Activated naive CD4-positive, alpha-beta T cell treated with anti-CD3 and anti-CD28 coated beads for 36 hours (primary cell): ENCODE results near the gene TBC1D1. TPM values are rescaled to one million over a fixed set of nuclear protein-coding genes. Genes with fewer than 3 reads are reported as not detected.
A peak's percentile ranks its signal among the peaks of the same experiment; 100 is the strongest.

ENCODE experiments used
- CTCF ChIA-PET: fragments of 350-600 bp; sonication (Branson Sonifier 250); formaldehyde crosslinking; loops from one replicate; lab custom pipeline; 2021; ENCODE audit warnings: antibody characterized with exemption; lab: Charles Lee
- DNase-seq: peaks from one replicate; pipeline ENCODE4 v3.0.0-alpha.2; 2020
- H3K27ac Mint-ChIP-seq: one replicate; pipeline ENCODE4 v1.8.0; 2021; ENCODE audit warnings: mild to moderate bottlenecking, mixed read lengths
- H3K27me3 Mint-ChIP-seq: one replicate; pipeline ENCODE4 v1.8.0; 2021; ENCODE audit warnings: low read depth, mixed read lengths
- H3K36me3 Mint-ChIP-seq: one replicate; pipeline ENCODE4 v1.8.0; 2021; ENCODE audit warnings: low read depth, mixed read lengths
- H3K4me1 Mint-ChIP-seq: one replicate; pipeline ENCODE4 v1.8.0; 2021; ENCODE audit warnings: low read depth, mixed read lengths
- H3K4me3 Mint-ChIP-seq: one replicate; pipeline ENCODE4 v1.8.0; 2021; ENCODE audit warnings: mild to moderate bottlenecking, moderate library complexity, mixed read lengths
- H3K9me3 Mint-ChIP-seq: one replicate; pipeline ENCODE4 v1.8.0; 2021; ENCODE audit warnings: mixed read lengths
- intact Hi-C: fragments of 100-400 bp; cut with micrococcal nuclease; formaldehyde crosslinking; loops from one replicate; pipeline ENCODE4 v1.15.1; 2023
- total RNA-seq, 2 experiments: library from RNA; stranded (reverse); gene quantifications; one replicate each; pipeline ENCODE4 v1.2.3, GENCODE V29; 2021

TBC1D1 gene, protein sequence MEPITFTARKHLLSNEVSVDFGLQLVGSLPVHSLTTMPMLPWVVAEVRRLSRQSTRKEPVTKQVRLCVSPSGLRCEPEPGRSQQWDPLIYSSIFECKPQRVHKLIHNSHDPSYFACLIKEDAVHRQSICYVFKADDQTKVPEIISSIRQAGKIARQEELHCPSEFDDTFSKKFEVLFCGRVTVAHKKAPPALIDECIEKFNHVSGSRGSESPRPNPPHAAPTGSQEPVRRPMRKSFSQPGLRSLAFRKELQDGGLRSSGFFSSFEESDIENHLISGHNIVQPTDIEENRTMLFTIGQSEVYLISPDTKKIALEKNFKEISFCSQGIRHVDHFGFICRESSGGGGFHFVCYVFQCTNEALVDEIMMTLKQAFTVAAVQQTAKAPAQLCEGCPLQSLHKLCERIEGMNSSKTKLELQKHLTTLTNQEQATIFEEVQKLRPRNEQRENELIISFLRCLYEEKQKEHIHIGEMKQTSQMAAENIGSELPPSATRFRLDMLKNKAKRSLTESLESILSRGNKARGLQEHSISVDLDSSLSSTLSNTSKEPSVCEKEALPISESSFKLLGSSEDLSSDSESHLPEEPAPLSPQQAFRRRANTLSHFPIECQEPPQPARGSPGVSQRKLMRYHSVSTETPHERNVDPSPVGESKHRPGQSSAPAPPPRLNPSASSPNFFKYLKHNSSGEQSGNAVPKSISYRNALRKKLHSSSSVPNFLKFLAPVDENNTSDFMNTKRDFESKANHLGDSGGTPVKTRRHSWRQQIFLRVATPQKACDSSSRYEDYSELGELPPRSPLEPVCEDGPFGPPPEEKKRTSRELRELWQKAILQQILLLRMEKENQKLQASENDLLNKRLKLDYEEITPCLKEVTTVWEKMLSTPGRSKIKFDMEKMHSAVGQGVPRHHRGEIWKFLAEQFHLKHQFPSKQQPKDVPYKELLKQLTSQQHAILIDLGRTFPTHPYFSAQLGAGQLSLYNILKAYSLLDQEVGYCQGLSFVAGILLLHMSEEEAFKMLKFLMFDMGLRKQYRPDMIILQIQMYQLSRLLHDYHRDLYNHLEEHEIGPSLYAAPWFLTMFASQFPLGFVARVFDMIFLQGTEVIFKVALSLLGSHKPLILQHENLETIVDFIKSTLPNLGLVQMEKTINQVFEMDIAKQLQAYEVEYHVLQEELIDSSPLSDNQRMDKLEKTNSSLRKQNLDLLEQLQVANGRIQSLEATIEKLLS (N-terminal part only)
- 10 to 100 TPM; 57.7 to 68.5 TPM for total RNA-seq

DNA sequence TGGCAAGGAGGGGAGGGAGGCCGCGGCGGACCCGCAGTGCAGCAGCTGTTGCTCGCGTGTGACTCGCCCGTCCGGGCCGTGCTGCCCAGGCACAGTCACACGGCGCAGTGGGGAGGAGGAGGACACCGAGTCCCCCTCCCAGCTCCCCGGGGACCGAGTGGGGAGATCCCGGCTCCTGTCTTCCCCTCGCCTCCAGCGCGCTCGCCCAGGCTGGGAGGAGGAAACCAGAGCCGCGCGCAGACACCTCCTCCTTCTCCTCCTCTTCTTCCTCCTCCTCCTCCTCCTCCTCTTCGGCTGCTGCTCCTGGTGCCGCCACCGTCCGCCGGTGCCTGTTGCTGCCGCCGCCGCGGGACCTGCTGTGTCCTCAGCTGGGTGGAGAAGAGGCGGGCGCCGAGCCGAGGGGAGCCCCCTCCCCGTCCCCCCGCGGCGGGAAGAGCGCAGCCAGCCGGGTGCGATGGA is at the start of gene TBC1D1:
TBC1D1 (plus strand) TSS at position 284 of the 459 bp plus-strand sequence. CDS start 11,012 bp downstream, outside the sequence.
- Mint-ChIP-seq H3K9me3 (no peaks in the 10 kb centered on the region), H3K4me3 (peak within 1 kb of the TSS; percentile 89), H3K36me3 (no peaks in the 10 kb centered on the region), H3K27ac (peak within 1 kb of the TSS; percentile 86), H3K4me1 (peaks cover 30% of the 10 kb centered on the region), H3K27me3 (peaks cover 8% of the 10 kb centered on the region)
- CTCF ChIA-PET: interaction anchor here (0.8 to 1.3 kb wide), 3 partner anchors 20 to 288 kb away, joined by 3 read pairs; no protein-coding TSS in a partner anchor
- intact Hi-C loops: loop anchor here (1.0 to 10.0 kb wide), 16 partner anchors 18 to 1566 kb away; partner anchors contain the start of genes PGM2, RELL1 and TMEM156
- DNase-seq: peak; percentile 59

DNA sequence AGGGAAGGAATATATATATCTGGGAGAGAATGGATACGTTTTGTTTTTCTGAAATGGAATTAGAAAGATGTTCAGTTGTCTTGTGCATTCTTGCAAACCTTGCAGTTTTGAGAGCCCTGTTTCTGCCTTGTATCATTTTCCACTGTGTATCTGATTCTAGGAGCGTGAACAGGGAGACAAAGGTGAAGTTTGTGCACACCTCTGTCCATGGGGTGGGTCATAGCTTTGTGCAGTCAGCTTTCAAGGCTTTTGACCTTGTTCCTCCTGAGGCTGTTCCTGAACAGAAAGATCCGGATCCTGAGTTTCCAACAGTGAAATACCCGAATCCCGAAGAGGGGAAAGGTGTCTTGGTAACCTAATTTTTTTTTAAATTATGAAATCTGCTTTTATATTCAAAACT is 46.7 kb upstream of the TBC1D1 start:
- no peaks in the 10 kb centered on the region for H3K9me3 Mint-ChIP-seq
- intact Hi-C loops: no loop called here
- CTCF ChIA-PET: interaction anchor here (0.7 kb wide), 1 partner anchor 862 kb away, joined by 3 read pairs; no protein-coding TSS in a partner anchor
- DNase-seq: no peak
- no peak overlapping the region for H3K27ac Mint-ChIP-seq
- no peaks in the 10 kb centered on the region for H3K4me1 Mint-ChIP-seq
- peaks cover 30% of the 10 kb centered on the region for H3K36me3 Mint-ChIP-seq
- H3K27me3 Mint-ChIP-seq: no peaks in the 10 kb centered on the region
- H3K4me3 Mint-ChIP-seq: no peak overlapping the region

DNA sequence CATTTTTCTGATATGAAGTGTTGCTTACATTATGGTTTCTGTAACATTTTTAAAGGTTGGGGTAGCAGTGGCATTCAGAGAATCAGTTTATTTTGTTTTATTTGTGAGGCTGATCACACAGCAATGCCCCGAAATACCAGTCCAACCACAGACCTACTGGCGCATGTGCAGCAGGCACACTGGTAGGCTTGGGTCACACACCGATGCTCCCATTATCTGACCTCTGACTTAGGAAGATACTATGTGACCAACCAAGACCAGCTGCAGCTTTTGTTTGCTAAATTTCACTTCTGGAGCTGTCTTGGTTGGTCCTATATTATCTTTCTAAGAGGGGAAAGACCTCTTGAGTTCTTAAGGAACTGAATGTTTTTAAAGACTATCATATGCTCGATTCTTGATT is 45.7 kb upstream of the TBC1D1 start:
- intact Hi-C loops: no loop called here
- no peak overlapping the region for H3K27ac Mint-ChIP-seq
- CTCF ChIA-PET: interaction anchor here (0.7 kb wide), 1 partner anchor 9 kb away, joined by 3 read pairs; no protein-coding TSS in a partner anchor
- DNase-seq: no peak
- no peaks in the 10 kb centered on the region for H3K27me3 Mint-ChIP-seq
- H3K9me3 Mint-ChIP-seq: no peaks in the 10 kb centered on the region
- H3K4me1 Mint-ChIP-seq: no peaks in the 10 kb centered on the region
- H3K4me3 Mint-ChIP-seq: no peak overlapping the region
- peaks cover 30% of the 10 kb centered on the region for H3K36me3 Mint-ChIP-seq

DNA sequence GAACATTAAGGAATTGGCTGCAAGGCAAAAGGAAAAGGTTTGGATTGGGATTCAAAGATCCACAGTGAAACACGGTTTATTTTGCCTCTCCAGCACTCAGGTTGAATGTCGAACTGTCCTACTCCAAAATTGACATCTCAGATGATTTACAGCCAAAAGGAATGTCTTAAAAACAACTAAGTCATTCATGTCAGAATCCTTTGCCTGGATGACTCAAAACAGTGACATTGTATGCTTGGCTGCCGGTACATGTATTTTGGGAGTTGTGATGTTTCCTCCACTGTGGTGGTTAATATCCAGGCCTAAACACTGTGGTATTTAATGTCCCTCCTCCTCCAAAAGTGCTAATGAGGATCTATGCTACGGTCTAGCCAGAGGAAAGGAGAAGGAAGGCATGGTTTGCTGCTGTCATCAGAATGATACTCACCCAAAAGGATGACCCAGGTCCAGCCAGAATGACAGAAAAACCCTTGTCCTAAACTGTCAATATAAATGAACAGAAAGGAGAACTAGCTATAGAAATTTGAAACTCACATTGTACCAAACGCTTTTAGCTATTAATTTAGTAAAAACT is 43.5 kb upstream of the TBC1D1 start:
- Mint-ChIP-seq H3K4me3 (no peak overlapping the region), H3K4me1 (no peaks in the 10 kb centered on the region), H3K27ac (no peak overlapping the region), H3K27me3 (no peaks in the 10 kb centered on the region), H3K9me3 (no peaks in the 10 kb centered on the region), H3K36me3 (peaks cover 29% of the 10 kb centered on the region)
- intact Hi-C loops: no loop called here
- CTCF ChIA-PET: no interaction called here
- DNase-seq: no peak

DNA sequence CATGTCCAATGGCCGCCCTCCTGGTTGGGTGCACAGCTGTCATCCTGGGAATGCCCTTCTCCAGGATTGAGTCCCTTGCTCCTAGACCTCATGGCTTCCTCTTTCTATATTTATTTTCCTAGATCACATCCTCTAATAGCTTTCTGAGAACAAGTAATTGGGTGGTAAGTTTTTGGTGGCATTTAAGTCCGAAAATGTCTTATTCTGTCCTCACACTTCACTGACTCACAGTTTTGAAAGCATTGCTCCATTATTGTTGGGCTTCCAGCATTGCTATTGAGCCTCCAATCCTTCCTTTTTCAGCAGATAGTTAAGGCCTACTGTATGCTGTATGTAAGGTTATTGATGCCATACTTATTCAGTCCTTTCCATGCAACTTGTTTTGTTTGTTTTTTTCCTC is 38.5 kb upstream of the TBC1D1 start:
- Mint-ChIP-seq H3K27ac (no peak overlapping the region), H3K4me1 (no peaks in the 10 kb centered on the region), H3K27me3 (no peaks in the 10 kb centered on the region), H3K4me3 (no peak overlapping the region), H3K36me3 (peaks cover 21% of the 10 kb centered on the region), H3K9me3 (no peaks in the 10 kb centered on the region)
- intact Hi-C loops: no loop called here
- CTCF ChIA-PET: no interaction called here
- DNase-seq: no peak

DNA sequence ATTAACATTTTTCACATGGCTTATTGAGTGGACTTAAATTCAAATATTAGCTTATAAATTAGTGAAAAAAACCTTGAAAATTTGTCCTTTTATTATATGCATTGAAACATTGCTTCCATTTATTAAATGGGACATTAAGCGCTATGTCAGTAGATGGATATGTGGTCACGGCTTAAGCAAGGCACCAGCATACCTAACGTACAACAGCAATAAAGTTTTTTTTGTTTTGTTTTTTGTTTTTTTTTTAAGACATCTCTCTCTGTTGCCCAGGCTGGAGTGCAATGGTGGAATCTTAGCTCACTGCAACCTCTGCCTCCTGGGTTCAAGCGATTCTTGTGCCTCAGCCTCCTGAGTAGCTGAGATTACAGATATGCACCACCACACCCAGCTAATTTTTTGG is 32.8 kb upstream of the TBC1D1 start:
- H3K4me3 Mint-ChIP-seq: no peak overlapping the region
- CTCF ChIA-PET: interaction anchor here (0.7 kb wide), 1 partner anchor 87 kb away, joined by 4 read pairs; no protein-coding TSS in a partner anchor
- no peak for DNase-seq
- no peak overlapping the region for H3K27ac Mint-ChIP-seq
- no peaks in the 10 kb centered on the region for H3K9me3 Mint-ChIP-seq
- no peaks in the 10 kb centered on the region for H3K27me3 Mint-ChIP-seq
- peaks cover 24% of the 10 kb centered on the region for H3K36me3 Mint-ChIP-seq
- intact Hi-C loops: no loop called here
- no peaks in the 10 kb centered on the region for H3K4me1 Mint-ChIP-seq

DNA sequence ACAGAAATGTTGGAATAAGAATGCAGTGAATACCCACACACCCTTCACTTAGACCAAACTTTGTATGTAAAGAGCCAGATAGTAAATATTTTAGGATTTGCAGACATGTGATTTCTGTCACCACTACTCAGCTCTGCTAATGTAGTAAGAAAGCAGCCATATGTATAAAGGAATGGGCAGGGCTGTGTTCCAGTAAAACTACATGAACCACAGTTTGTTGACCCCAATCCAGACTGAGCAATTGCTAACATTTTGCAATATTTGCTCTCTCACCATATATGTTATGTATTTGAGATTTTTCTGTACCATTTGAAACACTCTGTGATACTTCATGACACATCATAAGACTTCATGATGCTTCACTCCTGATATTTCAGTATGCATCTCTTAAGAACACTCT is 32.0 kb upstream of the TBC1D1 start:
- no peaks in the 10 kb centered on the region for H3K27me3 Mint-ChIP-seq
- CTCF ChIA-PET: interaction anchor here (0.7 kb wide), 1 partner anchor 86 kb away, joined by 4 read pairs; no protein-coding TSS in a partner anchor

DNA sequence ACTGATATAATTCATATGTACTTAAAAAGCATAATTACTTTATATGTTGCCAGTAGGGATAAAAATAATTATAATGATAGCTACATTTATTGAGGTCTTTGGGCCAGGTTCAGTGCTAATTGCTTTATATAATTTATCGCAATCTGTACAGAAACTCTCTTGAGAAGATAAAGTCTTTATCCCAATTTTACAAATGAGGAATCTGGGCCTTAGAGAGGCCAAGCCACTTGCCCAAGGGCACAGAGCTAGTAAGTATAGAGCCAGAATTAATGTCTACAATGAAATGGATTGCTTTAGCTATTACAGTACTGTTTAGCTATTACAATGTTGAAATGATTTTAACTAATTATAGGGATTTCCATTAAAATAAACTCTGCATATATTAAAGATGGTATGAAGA is 30.6 kb upstream of the TBC1D1 start:
- intact Hi-C loops: no loop called here
- Mint-ChIP-seq H3K27ac (no peak overlapping the region), H3K27me3 (no peaks in the 10 kb centered on the region), H3K9me3 (no peaks in the 10 kb centered on the region), H3K36me3 (peaks cover 28% of the 10 kb centered on the region), H3K4me3 (no peak overlapping the region), H3K4me1 (no peaks in the 10 kb centered on the region)
- CTCF ChIA-PET: interaction anchor here (1.4 kb wide), 1 partner anchor 29 kb away, joined by 4 read pairs; no protein-coding TSS in a partner anchor
- no peak for DNase-seq

More for the DNA sequence above, 32.0 kb upstream of the TBC1D1 start:
- H3K36me3 Mint-ChIP-seq: peaks cover 28% of the 10 kb centered on the region
- no peaks in the 10 kb centered on the region for H3K4me1 Mint-ChIP-seq
- no peak for DNase-seq
- intact Hi-C loops: no loop called here
- no peaks in the 10 kb centered on the region for H3K9me3 Mint-ChIP-seq
- H3K27ac Mint-ChIP-seq: no peak overlapping the region
- H3K4me3 Mint-ChIP-seq: no peak overlapping the region

DNA sequence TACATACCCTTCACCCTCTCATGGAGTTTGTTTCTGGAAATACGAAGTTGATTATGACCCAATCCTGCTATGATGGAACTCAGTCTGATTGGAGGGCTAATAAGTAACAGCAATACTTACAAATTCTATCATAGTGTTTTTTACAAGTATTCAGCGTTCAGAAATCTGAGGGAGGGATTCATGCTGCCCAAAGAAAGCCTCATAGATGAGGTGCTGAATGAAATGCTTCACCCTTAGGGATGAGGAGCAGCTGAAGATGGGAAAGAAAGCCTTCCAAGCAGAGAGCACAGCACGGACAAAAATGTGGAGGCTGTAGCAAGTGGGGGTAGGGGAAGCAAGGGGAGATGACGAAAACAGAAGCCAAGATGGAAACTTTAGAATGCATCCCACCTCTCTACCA is 27.9 kb upstream of the TBC1D1 start:
- H3K36me3 Mint-ChIP-seq: peaks cover 35% of the 10 kb centered on the region
- CTCF ChIA-PET: interaction anchor here (0.6 to 1.0 kb wide), 2 partner anchors 61 to 420 kb away, joined by 3 read pairs; no protein-coding TSS in a partner anchor
- H3K27ac Mint-ChIP-seq: no peak overlapping the region
- H3K4me1 Mint-ChIP-seq: no peaks in the 10 kb centered on the region
- H3K27me3 Mint-ChIP-seq: no peaks in the 10 kb centered on the region
- intact Hi-C loops: no loop called here
- H3K9me3 Mint-ChIP-seq: no peaks in the 10 kb centered on the region
- H3K4me3 Mint-ChIP-seq: no peak overlapping the region
- no peak for DNase-seq

DNA sequence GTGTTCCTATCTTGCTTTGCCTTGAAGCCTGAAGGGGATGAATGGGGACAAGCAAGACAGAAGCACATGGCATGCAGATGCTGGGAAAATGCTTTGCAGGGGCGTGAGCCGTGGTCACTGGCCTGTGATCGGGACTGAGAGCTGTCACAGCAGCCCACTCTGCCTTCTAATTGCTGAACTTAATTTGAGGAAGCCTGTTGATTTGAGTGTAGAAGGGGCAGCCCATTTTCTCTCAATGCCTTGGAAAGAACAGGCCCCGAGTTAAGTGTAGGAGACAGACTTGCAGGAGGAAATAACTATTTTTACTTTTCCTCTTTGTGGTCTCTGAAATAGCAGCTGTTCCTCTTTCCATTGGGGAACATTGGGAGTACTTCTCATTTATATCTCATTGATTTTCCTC is 26.1 kb upstream of the TBC1D1 start:
- Mint-ChIP-seq H3K4me1 (no peaks in the 10 kb centered on the region), H3K9me3 (no peaks in the 10 kb centered on the region), H3K4me3 (no peak overlapping the region), H3K36me3 (peaks cover 32% of the 10 kb centered on the region), H3K27me3 (no peaks in the 10 kb centered on the region), H3K27ac (no peak overlapping the region)
- DNase-seq: no peak
- intact Hi-C loops: no loop called here
- CTCF ChIA-PET: no interaction called here

DNA sequence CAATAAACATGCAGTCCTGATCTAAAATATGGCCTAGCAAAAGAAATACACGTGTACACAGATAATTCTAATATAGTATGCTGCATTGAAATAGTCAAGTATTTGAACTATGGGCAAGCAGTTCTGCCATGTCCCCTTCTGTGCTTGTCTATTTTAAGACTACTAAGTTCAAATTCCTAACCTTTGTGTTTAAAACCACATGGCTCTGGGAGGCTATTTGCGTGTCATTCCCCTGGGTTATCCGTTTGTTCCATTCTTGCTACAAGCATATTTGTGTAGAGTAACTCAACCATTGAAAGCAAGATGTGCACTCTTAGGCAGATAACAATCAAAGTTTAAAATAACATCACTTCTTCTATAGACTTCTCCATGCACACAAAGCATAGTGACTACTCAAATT is 25.4 kb upstream of the TBC1D1 start:
- no peak for DNase-seq
- Mint-ChIP-seq H3K27me3 (no peaks in the 10 kb centered on the region), H3K27ac (no peak overlapping the region), H3K4me1 (no peaks in the 10 kb centered on the region), H3K36me3 (peaks cover 32% of the 10 kb centered on the region), H3K9me3 (no peaks in the 10 kb centered on the region), H3K4me3 (no peak overlapping the region)
- intact Hi-C loops: no loop called here
- CTCF ChIA-PET: no interaction called here
